Activated CD4-positive, alpha-beta memory T cell treated with anti-CD3 and anti-CD28 coated beads, Interleukin-2, amount 10 ng/mL, durations not matched to agents 7 days and 5 days (primary cell): Measurements from ENCODE around the gene GXYLT2. TPM values are rescaled to one million over a fixed set of nuclear protein-coding genes. Genes with fewer than 3 reads are reported as not detected.

Experiments
- CTCF ChIA-PET: fragments of 350-600 bp; sonication (Branson Sonifier 250); formaldehyde crosslinking; loops from one replicate; lab custom pipeline; 2021; ENCODE audit warnings: antibody characterized with exemption, inconsistent platforms; lab: Charles Lee
- POLR2A ChIA-PET: fragments of 350-600 bp; sonication (Branson Sonifier 250); formaldehyde crosslinking; loops from one replicate; lab custom pipeline; 2021; ENCODE audit warnings: antibody characterized with exemption; lab: Charles Lee
- DNase-seq: peaks from one replicate; pipeline ENCODE4 v3.0.0-alpha.2; 2020
- H3K27ac Mint-ChIP-seq: one replicate; pipeline ENCODE4 v1.8.0; 2021; ENCODE audit warnings: mild to moderate bottlenecking, mixed read lengths
- H3K27me3 Mint-ChIP-seq: one replicate; pipeline ENCODE4 v1.8.0; 2021; ENCODE audit warnings: mixed read lengths
- H3K36me3 Mint-ChIP-seq: one replicate; pipeline ENCODE4 v1.8.0; 2021; ENCODE audit warnings: low read depth, mixed read lengths
- H3K4me1 Mint-ChIP-seq: one replicate; pipeline ENCODE4 v1.8.0; 2021; ENCODE audit warnings: mixed read lengths
- H3K4me3 Mint-ChIP-seq: one replicate; pipeline ENCODE4 v1.8.0; 2021; ENCODE audit warnings: mild to moderate bottlenecking, mixed read lengths
- H3K9me3 Mint-ChIP-seq: one replicate; pipeline ENCODE4 v1.8.0; 2021; ENCODE audit warnings: mixed read lengths
- total RNA-seq, 2 experiments: library from RNA; stranded (reverse); gene quantifications; one replicate each; pipeline ENCODE4 v1.2.3, GENCODE V29; 2021

GXYLT2 gene
- total RNA-seq, 2 experiments from 2014 or later: not detected

DNA sequence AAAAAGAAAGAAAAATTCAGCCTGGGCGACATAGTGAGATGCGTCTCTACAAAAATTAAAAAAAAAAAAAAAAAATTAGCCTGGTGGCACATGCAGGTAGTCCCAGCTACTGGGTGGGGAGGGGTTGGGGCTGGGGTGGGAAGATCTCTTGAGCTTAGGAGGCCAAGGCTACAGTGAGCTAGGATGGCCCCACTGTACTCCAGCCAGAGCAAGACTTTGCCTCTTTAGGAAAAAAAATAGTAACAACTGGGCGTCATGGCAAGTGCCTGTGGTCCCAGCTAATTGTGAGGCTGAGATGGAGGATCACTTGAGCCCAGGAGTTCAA is 84.8 kb downstream of the GXYLT2 start:
- Mint-ChIP-seq H3K4me1 (peaks cover 36% of the 10 kb centered on the region), H3K27me3 (peaks cover 3% of the 10 kb centered on the region), H3K9me3 (no peaks in the 10 kb centered on the region), H3K36me3 (no peaks in the 10 kb centered on the region), H3K27ac (no peak overlapping the region), H3K4me3 (no peak overlapping the region)
- DNase-seq: no peak
- ChIA-PET CTCF (no interaction called here), POLR2A (interaction anchor here (0.6 to 1.1 kb wide), 2 partner anchors 8 to 56 kb away, joined by 3 to 4 read pairs; no protein-coding TSS in a partner anchor)

DNA sequence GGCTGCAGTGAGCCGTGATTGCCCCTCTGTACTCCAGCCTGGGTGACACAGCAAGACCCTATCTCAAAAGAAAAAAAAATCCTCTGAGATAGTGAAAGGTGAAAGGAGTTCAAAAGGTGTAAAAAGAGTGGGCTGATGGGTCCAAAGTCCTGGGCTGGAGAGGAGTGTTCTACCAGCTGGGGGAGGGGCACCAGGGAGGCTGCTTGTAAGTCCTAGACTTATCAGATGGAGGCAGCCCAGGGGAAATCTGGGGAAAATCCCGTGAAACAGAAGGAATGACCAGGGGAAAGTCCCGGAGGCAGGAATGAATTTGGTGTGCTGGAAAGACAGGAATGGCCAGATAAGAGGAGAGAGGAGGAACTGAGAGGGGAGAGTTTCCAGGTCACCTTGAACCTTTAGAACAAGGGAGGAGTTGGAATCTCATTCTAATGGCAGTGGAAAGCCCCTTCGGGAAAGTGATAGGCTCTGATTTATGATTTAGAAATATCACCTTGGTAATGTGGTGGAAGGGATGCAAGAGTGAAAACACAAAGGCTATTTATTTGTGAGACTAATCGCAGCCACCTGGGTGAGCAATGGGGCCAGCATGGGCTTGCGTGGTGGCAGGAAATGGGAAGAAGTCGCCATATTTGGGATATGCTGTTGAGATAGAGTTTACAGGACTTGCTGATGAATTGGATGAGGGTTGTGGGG is 85.3 kb downstream of the GXYLT2 start:
- POLR2A ChIA-PET: interaction anchor here (0.6 kb wide), 1 partner anchor 55 kb away, joined by 3 read pairs; no protein-coding TSS in a partner anchor
- no peak for DNase-seq
- Mint-ChIP-seq H3K4me1 (peaks cover 36% of the 10 kb centered on the region), H3K9me3 (no peaks in the 10 kb centered on the region), H3K36me3 (no peaks in the 10 kb centered on the region), H3K27me3 (peaks cover 3% of the 10 kb centered on the region), H3K27ac (no peak overlapping the region), H3K4me3 (no peak overlapping the region)
- CTCF ChIA-PET: no interaction called here

GRCh38 chr3:72973786-72974185 is 85.9 kb downstream of the GXYLT2 start:
- ChIA-PET CTCF (no interaction called here), POLR2A (no interaction called here)
- Mint-ChIP-seq H3K27me3 (peaks cover 5% of the 10 kb centered on the region), H3K4me3 (no peak overlapping the region), H3K27ac (no peak overlapping the region), H3K4me1 (peaks cover 36% of the 10 kb centered on the region), H3K9me3 (no peaks in the 10 kb centered on the region), H3K36me3 (no peaks in the 10 kb centered on the region)
- no peak for DNase-seq

GRCh38 chr3:72974956-72975355 is 87.1 kb downstream of the GXYLT2 start:
- no peak overlapping the region for H3K27ac Mint-ChIP-seq
- POLR2A ChIA-PET: interaction anchor here (1.1 to 1.2 kb wide), 2 partner anchors 9 to 27 kb away, joined by 3 to 5 read pairs; no protein-coding TSS in a partner anchor
- H3K9me3 Mint-ChIP-seq: no peaks in the 10 kb centered on the region
- peaks cover 9% of the 10 kb centered on the region for H3K27me3 Mint-ChIP-seq
- H3K4me1 Mint-ChIP-seq: peaks cover 36% of the 10 kb centered on the region
- H3K4me3 Mint-ChIP-seq: no peak overlapping the region
- no peak for DNase-seq
- CTCF ChIA-PET: interaction anchor here (0.7 kb wide), 1 partner anchor 9 kb away, joined by 4 read pairs; no protein-coding TSS in a partner anchor
- no peaks in the 10 kb centered on the region for H3K36me3 Mint-ChIP-seq

- no peak overlapping the region for H3K4me3 Mint-ChIP-seq
- no peak overlapping the region for H3K27ac Mint-ChIP-seq
- CTCF ChIA-PET: no interaction called here
These were observed 88.5 kb downstream of the GXYLT2 start for GRCh38 chr3:72976281-72976741.

GRCh38 chr3:72977060-72977808 is 89.4 kb downstream of the GXYLT2 start:
- DNase-seq: peak; percentile 30
- CTCF ChIA-PET: interaction anchor here (0.7 kb wide), 1 partner anchor 81 kb away, joined by 3 read pairs; no protein-coding TSS in a partner anchor
- H3K36me3 Mint-ChIP-seq: no peaks in the 10 kb centered on the region

More at GRCh38 chr3:72976281-72976741, 88.5 kb downstream of the GXYLT2 start:
- Mint-ChIP-seq H3K36me3 (no peaks in the 10 kb centered on the region), H3K27me3 (peaks cover 13% of the 10 kb centered on the region), H3K4me1 (peaks cover 30% of the 10 kb centered on the region), H3K9me3 (no peaks in the 10 kb centered on the region)
- POLR2A ChIA-PET: interaction anchor here (1.0 kb wide), 1 partner anchor 80 kb away, joined by 3 read pairs; no protein-coding TSS in a partner anchor
- DNase-seq: no peak

GRCh38 chr3:72982609-72983366 is 94.9 kb downstream of the GXYLT2 start:
- POLR2A ChIA-PET: no interaction called here
- Mint-ChIP-seq H3K27ac (no peak overlapping the region), H3K27me3 (peaks cover 23% of the 10 kb centered on the region)

More at GRCh38 chr3:72977060-72977808, 89.4 kb downstream of the GXYLT2 start:
- Mint-ChIP-seq H3K27ac (peak overlapping the region; percentile 33), H3K4me3 (no peak overlapping the region), H3K9me3 (no peaks in the 10 kb centered on the region), H3K4me1 (peaks cover 27% of the 10 kb centered on the region), H3K27me3 (peaks cover 14% of the 10 kb centered on the region)
- POLR2A ChIA-PET: interaction anchor here (0.9 kb wide), 1 partner anchor 23 kb away, joined by 3 read pairs; no protein-coding TSS in a partner anchor

DNA sequence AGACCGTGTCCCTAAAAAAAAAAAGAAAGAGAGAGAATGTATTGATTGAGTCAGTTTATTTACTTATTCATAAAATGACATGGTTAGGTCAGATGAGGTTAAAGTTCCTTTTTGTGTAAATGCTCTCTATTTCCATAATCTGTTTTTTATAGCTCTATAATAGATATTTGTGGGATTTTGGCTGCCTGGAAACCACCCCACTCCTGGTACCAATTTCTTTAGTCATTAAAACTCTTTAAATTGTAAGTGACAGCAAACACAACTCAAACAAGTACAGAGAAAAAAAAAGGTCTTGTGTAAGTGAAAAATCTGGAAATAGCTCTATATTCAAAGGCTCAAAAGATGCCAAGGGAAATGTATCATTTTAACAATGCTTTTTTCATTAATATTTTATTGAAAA is 97.7 kb downstream of the GXYLT2 start:
- no peak overlapping the region for H3K27ac Mint-ChIP-seq

More at GRCh38 chr3:72982609-72983366, 94.9 kb downstream of the GXYLT2 start:
- H3K4me1 Mint-ChIP-seq: peaks cover 6% of the 10 kb centered on the region
- H3K9me3 Mint-ChIP-seq: peaks cover 13% of the 10 kb centered on the region
- H3K36me3 Mint-ChIP-seq: peaks cover 4% of the 10 kb centered on the region
- CTCF ChIA-PET: interaction anchor here (1.4 kb wide), 1 partner anchor 12 kb away, joined by 3 read pairs; no protein-coding TSS in a partner anchor
- DNase-seq: no peak
- H3K4me3 Mint-ChIP-seq: no peak overlapping the region

GRCh38 chr3:72990701-72991395 is 103.0 kb downstream of the GXYLT2 start:
- peaks cover 3% of the 10 kb centered on the region for H3K4me1 Mint-ChIP-seq
- ChIA-PET CTCF (interaction anchor here (1.9 kb wide), 1 partner anchor 65 kb away, joined by 5 read pairs; no protein-coding TSS in a partner anchor), POLR2A (no interaction called here)
- H3K27ac Mint-ChIP-seq: no peak overlapping the region
- H3K4me3 Mint-ChIP-seq: no peak overlapping the region
- H3K9me3 Mint-ChIP-seq: peaks cover 4% of the 10 kb centered on the region
- no peak for DNase-seq
- H3K27me3 Mint-ChIP-seq: peaks cover 3% of the 10 kb centered on the region
- H3K36me3 Mint-ChIP-seq: no peaks in the 10 kb centered on the region

More for the DNA sequence above, 97.7 kb downstream of the GXYLT2 start:
- POLR2A ChIA-PET: interaction anchor here (1.0 kb wide), 1 partner anchor 11 kb away, joined by 4 read pairs; the partner anchor contains the start of gene PPP4R2
- H3K9me3 Mint-ChIP-seq: peaks cover 13% of the 10 kb centered on the region
- no peak overlapping the region for H3K4me3 Mint-ChIP-seq
- peaks cover 14% of the 10 kb centered on the region for H3K27me3 Mint-ChIP-seq
- CTCF ChIA-PET: no interaction called here
- H3K36me3 Mint-ChIP-seq: peaks cover 4% of the 10 kb centered on the region
- no peak for DNase-seq
- H3K4me1 Mint-ChIP-seq: peaks cover 6% of the 10 kb centered on the region

DNA sequence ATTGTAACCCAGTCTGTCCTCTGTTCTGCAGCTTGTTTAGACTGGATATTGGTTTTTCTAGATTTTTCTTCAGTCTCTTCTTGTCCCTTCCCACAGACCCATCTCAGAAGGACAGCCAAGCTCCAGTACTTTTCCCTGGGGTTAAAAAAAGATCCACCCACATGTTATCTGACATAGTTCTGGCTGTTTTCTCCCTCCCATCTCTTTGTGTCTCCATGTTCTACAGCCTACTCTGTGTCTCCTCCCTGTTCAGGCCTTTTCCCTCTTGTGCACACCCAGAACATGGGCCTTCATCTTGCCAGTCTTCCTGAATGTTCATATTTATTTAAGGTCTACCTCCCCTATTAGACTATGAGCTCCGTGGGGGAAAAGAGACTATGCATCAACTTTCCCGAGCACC is 103.7 kb downstream of the GXYLT2 start:
- ChIA-PET CTCF (no interaction called here), POLR2A (no interaction called here)
- no peaks in the 10 kb centered on the region for H3K9me3 Mint-ChIP-seq
- no peak overlapping the region for H3K27ac Mint-ChIP-seq
- peaks cover 7% of the 10 kb centered on the region for H3K4me1 Mint-ChIP-seq
- DNase-seq: no peak
- no peak overlapping the region for H3K4me3 Mint-ChIP-seq
- H3K27me3 Mint-ChIP-seq: peaks cover 2% of the 10 kb centered on the region
- no peaks in the 10 kb centered on the region for H3K36me3 Mint-ChIP-seq

DNA sequence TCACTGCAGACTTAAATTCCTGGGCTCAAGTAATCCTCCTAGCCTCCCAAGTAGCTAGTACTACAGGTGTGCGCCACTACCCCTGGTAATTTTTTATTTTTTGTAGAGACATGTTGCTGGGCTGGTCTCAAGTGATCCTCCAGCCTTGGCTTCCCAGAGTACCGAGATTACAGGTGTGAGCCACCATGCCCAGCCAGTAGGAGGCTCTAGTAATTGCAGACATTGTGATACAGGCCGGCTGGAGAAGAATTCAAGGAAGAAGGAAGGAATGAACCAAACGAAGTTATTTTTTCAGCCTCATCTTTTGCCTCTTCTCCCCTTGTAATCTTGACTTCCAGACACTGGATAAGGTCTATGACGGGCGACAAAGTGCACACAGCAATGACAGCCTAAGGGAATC is 105.5 kb downstream of the GXYLT2 start:
- Mint-ChIP-seq H3K27me3 (no peaks in the 10 kb centered on the region), H3K4me3 (no peak overlapping the region), H3K27ac (no peak overlapping the region), H3K36me3 (peaks cover 8% of the 10 kb centered on the region), H3K9me3 (no peaks in the 10 kb centered on the region), H3K4me1 (peaks cover 12% of the 10 kb centered on the region)
- ChIA-PET CTCF (no interaction called here), POLR2A (no interaction called here)
- no peak for DNase-seq

GRCh38 chr3:72995337-72995736 is 107.5 kb downstream of the GXYLT2 start:
- peaks cover 25% of the 10 kb centered on the region for H3K36me3 Mint-ChIP-seq
- POLR2A ChIA-PET: interaction anchor here (1.6 to 2.2 kb wide), 2 partner anchors 10 to 61 kb away, joined by 4 to 9 read pairs; no protein-coding TSS in a partner anchor
- H3K27ac Mint-ChIP-seq: peak overlapping the region; percentile 57
- CTCF ChIA-PET: interaction anchor here (0.7 to 2.1 kb wide), 3 partner anchors 16 to 62 kb away, joined by 3 to 6 read pairs (median 5); no protein-coding TSS in a partner anchor
- no peaks in the 10 kb centered on the region for H3K27me3 Mint-ChIP-seq
- H3K4me3 Mint-ChIP-seq: no peak overlapping the region
- peaks cover 29% of the 10 kb centered on the region for H3K4me1 Mint-ChIP-seq
- H3K9me3 Mint-ChIP-seq: no peaks in the 10 kb centered on the region
- DNase-seq: no peak
